ENCODE data around the gene KIF20A.

DNA sequence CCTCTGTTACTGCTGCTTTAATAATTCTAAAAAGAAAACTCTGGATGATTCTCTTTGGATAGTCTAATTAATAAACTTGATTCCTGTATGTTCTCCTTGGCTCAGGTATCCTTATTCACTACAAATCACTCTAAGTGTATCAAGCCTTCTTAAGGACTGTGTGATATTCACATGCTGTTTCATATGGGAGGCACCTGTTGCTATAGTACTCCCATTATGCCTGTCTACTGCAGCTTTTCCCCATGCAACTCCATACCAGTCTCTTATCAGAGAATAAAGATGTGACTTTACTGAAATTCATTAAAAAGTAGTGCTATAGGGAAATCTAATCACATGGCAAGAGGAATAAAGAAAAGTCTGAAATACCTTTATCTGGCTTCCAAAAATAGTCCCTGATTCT lies 15.2 kb upstream of the KIF20A start:
- no peak for TF ChIP-seq POLR2A (IDR thresholded peaks at IDR 0.05)
- TF ChIP-seq, protein P1, sequence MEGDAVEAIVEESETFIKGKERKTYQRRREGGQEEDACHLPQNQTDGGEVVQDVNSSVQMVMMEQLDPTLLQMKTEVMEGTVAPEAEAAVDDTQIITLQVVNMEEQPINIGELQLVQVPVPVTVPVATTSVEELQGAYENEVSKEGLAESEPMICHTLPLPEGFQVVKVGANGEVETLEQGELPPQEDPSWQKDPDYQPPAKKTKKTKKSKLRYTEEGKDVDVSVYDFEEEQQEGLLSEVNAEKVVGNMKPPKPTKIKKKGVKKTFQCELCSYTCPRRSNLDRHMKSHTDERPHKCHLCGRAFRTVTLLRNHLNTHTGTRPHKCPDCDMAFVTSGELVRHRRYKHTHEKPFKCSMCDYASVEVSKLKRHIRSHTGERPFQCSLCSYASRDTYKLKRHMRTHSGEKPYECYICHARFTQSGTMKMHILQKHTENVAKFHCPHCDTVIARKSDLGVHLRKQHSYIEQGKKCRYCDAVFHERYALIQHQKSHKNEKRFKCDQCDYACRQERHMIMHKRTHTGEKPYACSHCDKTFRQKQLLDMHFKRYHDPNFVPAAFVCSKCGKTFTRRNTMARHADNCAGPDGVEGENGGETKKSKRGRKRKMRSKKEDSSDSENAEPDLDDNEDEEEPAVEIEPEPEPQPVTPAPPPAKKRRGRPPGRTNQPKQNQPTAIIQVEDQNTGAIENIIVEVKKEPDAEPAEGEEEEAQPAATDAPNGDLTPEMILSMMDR (IDR thresholded peaks at IDR 0.05), result no peak
